Left kidney (tissue), 2 donors: ENCODE results near the gene ADGRG6. TPM values are rescaled to one million over a fixed set of nuclear protein-coding genes. Genes with fewer than 3 reads are reported as not detected.

Experiments
- DNase-seq: peaks from one replicate; pipeline ENCODE4 v3.0.0-alpha.2; 2013
- polyA plus RNA-seq: library from polyadenylated mRNA; unstranded; fragments of 120-200 nt; gene quantifications from one replicate; pipeline ENCODE4 v1.2.1, GENCODE V29; 2013; ENCODE audit not compliant: insufficient read length

The ADGRG6 gene
- polyA plus RNA-seq, 1 donor, result 35.6 TPM

GRCh38 chr6:142321451-142321850, 19.6 kb downstream of the ADGRG6 start:
- no peak for DNase-seq

- DNase-seq, result no peak
Measured at GRCh38 chr6:142322066-142322465, 20.3 kb downstream of the ADGRG6 start.

GRCh38 chr6:142322504-142323198, 20.8 kb downstream of the ADGRG6 start:
- no peak for DNase-seq

GRCh38 chr6:142323377-142323776, 21.6 kb downstream of the ADGRG6 start:
- no peak for DNase-seq

DNA sequence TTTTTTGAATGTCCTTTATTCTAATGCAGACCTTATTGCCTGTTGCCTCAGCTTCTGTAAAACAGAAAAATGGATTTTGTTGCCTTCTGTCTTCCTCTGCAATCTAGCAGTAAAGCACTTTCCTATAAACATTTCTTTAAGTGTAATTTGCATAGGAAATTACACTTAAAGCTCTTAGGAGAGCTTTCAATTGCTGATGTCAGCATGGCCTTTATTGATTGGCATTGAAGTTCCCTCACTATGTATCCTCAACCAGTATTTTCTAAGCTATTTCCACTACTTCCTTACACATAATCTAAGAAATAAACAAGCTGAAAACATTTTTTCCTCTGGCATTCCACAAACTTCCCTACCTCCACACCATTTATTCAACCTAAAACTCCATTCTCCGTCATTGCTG, 22.3 kb downstream of the ADGRG6 start:
- DNase-seq, result no peak

DNA sequence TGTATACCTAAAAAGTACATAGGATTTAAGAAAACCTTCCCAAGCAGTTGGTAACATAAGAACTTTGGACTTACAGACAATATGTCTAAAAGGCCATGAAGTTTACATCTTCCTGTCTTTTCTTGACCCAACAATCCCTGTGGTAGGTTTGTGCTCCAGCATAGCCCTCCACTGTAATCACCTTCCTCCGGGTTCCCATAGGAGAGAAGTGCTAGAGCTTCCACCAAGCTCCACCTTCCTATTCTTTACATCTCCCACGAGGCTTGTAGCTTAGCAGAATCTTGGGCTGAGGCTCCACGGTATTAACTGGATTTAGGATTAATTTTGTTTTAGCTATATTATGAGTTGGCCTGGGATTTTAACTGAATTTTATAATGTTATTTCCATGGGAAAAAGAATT, 23.3 kb downstream of the ADGRG6 start:
- no peak for DNase-seq

- DNase-seq, result no peak
Measured at GRCh38 chr6:142326540-142326939, 24.7 kb downstream of the ADGRG6 start.

DNA sequence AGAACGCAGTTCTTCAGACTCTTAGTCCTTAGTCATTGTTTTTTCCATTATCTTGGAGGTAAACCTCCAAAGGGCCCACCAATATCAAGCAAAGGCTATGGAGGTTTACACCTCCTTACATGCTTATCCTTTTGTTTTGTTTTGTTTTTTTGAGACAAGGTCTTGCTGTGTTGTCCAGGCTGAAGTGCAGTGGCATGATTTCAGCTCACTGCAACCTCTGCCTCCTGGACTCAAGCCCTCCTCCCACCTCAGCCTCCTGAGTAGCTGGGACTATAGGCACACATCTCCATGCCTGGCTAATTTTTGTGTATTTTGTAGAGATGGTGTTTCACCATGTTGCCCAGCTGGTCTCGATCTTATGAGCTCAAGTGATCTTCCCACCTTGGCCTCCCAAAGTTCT, 26.3 kb downstream of the ADGRG6 start:
- DNase-seq, result no peak

DNA sequence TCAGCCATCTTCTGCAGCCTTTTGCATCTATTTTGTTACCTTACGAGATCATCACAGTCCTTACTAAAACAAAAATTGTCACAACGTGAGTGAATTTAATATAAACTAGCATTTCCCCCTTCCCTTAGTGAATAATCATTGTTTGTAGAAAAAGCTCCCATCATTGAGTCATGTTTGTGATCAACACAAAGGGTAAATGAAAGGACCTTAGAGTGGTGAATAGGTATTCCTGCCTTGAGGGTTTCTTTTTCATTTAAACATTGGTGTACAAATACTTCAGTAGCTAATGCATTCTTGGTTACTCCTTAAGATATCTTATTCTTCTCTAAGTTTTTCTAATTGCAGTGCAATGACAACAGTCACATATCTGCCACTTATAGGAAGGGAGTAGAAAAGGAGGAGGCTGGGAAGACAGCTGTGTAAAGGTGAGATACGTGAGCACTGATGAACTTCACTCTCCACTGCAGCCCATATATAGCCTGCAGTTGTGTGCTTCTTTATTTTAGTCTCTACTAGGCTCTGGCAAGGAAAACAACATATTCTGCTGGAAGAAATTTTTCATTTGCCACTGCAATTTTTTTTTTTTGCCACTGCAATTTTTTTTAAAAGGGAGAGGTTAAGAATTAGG, 27.8 kb downstream of the ADGRG6 start:
- DNase-seq, result no peak

DNA sequence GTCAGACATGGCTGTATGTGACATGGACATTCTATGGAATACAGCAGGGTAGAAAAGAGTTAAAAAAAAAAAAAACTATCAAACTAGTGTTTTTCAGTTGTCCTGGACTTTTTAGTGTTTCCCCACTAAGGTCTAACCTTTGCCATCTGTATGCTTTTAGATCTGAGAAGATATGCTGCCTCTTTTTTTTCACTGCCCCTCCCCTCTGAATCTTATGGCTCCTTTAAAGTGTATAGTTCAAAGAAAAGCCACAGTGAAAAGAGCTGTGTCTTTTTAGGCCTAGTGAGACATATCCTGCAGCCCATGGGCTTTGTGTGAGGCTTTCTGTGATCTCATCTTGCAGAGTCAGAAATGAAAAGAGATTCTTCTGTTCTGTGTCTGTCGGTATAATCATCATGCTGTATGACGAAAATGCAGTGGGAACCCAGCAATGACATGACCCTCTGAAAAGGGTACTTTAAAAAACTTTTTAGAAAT, 29.3 kb downstream of the ADGRG6 start:
- DNase-seq, result no peak

GRCh38 chr6:142331601-142332000, 29.8 kb downstream of the ADGRG6 start:
- no peak for DNase-seq

GRCh38 chr6:142332393-142333098, 30.7 kb downstream of the ADGRG6 start:
- no peak for DNase-seq

GRCh38 chr6:142333431-142333830, 31.6 kb downstream of the ADGRG6 start:
- DNase-seq, result no peak

DNA sequence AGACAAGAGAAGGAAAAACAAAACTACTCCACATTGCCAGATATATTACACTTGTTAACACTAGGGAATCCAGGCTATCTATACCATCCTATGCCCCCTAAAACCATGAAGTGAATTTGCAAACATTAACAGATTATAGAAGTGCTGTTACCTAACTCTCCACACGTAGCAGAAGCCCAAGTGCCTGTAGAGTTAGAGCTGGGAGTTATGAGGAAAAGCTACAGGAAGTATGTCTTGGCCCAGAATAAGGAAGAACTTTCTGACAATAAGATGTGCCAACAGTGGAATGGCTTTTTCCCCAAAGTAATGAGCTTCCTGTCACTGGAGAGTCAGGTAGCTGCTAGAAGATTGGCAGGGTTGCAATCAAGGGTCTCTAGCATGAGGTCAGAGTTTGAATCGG, 32.5 kb downstream of the ADGRG6 start:
- no peak for DNase-seq

- no peak for DNase-seq
Measured at GRCh38 chr6:142335415-142335814, 33.6 kb downstream of the ADGRG6 start.

DNA sequence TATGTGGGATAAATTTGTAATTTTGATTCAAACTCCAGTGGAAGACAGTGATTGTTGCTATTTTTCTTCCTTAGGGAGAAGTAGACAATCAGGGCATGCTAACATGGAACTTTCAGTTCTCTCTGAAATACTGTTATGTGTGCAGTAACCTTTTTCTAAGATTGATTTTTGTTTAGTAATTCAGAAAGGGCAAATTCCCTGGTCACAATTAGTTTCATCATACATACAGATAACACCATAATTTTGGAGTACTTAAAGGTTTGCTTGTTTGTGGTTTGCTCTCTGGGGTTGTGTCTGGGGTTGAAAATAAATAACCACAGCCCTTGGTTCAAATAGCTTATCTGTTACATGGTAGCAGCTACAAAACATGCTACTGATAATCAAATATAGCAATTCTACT, 34.4 kb downstream of the ADGRG6 start:
- no peak for DNase-seq

- DNase-seq, result no peak
Measured at GRCh38 chr6:142336787-142337186, 35.0 kb downstream of the ADGRG6 start.

DNA sequence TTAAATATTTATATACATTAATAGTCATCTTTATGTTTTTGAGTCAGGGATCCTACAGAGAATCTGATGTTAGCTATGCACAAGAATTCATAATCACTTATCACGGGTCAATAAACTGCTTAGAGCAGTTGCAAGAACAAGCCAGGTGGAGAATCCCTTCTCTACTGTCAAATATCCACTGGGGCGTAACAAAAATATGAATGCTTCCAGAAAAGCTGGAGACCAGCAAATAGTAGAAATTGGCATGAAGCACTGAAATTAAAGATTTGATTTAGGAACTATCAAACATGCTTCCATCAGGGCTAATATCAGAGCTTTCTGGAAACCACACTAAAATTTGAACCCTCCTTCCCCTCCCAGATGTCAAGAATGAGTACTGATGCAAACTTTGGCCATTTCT, 37.3 kb downstream of the ADGRG6 start:
- DNase-seq, result no peak

DNA sequence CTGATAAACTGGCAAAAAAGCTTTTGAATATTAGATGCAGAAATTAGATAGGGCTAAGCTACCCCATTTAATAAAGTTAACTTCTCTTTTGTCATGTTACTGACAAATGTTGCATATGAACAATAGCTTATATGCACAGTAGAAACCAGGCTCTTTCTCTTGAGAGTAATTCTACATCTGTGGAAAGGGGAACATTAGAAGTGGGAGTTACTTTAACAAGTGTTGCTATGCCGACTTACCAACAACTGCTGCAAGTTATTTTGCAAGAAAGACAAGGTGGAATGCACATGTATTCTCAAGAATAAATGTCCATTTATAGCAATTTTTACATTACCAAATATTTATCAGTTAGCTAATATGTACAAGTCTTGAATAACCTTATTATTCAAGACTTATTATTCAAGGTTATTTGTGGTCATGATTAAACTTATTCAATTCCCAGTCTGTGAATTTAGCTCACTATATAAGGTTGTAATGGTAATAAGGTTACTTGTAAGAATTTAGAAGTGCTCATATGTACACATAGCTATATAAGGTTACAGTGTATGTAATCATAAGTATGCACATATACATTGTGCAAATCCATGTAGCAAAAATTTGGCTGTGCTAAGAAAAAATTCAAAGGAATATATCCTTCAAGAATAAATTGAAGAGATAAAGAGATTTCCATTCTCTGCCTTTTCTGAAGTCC, 38.3 kb downstream of the ADGRG6 start:
- no peak for DNase-seq

DNA sequence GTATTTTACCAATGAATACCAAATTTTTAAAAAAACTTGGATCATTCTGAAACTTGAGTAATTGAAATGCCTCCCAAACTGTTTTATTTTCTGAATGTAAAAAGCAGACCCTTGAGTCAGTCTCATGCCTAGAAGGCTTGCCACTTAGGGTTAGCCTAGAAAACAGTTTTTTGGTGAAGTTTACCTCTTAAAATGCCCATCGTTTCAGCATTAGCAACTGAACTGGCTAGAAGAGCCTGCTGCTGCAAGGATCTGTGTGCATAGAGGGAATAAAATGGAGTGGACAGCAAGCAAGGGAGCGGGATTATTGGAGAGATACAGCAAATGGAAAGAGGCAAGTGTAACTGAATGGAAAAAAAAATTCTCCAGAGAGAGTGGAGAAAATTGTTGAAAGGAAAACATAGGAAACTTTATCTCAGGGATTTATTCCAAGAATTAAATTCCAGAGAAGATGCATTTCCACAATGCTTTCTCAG, 40.1 kb downstream of the ADGRG6 start:
- DNase-seq, result no peak

- no peak for DNase-seq
Measured at GRCh38 chr6:142342986-142343385, 41.2 kb downstream of the ADGRG6 start.

DNA sequence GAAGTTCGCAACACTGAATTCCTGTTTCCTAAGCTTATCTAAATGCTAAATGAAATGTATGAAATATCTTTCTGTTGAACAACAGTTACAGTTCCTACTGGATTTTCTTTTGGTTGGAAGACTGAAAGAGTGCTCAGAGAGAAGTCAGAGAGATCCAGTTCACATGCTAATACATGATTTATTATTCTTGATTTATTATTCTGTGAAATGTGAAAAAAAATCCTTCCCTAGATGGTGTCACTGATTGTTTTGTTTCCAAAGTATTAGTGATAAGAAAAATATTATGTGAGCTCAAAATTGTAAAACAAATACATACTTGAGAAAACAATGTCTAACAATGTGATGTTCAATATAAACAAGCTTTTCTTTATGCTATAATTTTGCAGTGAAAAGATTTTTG, 42.1 kb downstream of the ADGRG6 start:
- DNase-seq, result no peak

DNA sequence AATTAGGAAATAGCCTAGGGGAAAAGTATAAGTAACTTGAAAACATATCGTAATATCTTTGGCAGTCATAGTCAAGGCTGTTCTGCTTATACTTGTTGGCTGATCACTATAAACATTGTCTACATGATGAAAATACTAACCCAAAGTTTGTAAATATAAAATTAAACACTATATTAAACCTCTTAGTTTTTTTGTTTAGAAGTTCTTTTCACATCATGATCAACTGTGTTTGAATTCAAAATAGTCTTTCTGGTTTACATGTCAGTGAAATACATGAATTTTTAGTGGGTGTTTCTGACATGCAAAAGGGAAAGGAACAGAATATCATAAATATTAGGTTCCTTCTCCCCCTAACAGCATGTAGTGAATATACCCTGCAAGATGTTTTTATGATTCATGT, 43.5 kb downstream of the ADGRG6 start:
- DNase-seq, result no peak
